22Rv1 (cell line): Measurements from ENCODE around the gene SEC22C.

Experiments
- CTCF ChIP-seq: fragments of 450-650 bp; IDR thresholded peaks from 2 replicates; pipeline ENCODE4 v1.5.1; 2017; ENCODE audit warnings: mild to moderate bottlenecking
- ZFX ChIP-seq: fragments of 450-650 bp; IDR thresholded peaks from 2 replicates; pipeline ENCODE4 v1.6.1; 2017; ENCODE audit warnings: antibody characterized with exemption, borderline replicate concordance

GRCh38 chr3:42511736-42512135 is 70.0 kb downstream of the SEC22C start:
- no peak for TF ChIP-seq CTCF
- no peak for TF ChIP-seq ZFX
